ENCODE results near the gene TMEM147.

TMEM147 gene

DNA sequence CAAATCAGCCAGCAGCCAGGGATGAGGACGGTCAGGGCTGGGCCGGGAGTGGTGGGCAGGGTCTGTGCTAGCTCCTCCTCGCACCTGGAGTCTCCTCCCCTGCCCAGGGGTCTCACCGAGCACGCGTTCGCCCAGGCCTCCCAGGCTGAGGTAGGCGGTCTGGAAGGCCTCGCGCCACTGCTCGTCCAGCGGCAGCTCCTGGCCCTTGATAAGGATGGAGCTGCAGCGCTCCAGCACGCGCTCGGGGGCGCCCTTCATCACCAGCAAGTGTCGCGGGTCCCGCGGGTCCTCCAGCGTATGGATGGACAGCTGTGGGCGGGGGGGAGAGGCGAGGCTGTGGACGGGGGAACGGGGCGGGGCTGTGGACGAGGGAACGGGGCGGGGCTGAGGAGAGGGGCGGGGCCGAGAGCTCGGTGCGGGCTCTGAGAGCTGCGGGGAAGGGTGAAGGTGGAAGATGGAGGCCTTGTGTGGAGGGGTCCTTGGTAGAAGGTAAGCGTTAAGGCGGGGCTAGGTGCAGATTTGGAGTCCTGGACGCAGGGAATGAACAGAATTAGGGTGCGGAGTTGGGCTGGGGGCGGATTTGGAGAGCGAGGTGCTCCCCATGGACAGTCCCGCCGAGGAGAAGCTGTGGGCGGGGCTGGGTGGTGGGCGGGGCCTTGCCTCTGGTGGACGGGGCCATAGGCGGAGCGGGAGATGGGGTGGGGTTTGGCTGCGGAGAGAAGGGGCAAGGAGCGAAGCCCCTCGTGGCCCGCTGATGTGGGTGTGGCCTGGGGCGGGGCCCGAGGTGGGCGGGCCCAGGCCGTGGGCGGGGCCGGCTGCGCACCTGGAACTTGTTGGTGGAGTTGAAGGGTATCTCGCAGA is 12.3 kb downstream of the TMEM147 start:
- Histone ChIP-seq H3K27me3 (ENCODE audit: control insufficient read depth, insufficient read depth, low read length) (peaks cover 37% of the 10 kb centered on the region), H3K9me3 (ENCODE audit: control insufficient read depth, insufficient read depth, low read length) (no peaks in the 10 kb centered on the region), H3K4me1 (ENCODE audit: control insufficient read depth, insufficient read depth, low read length) (no peaks in the 10 kb centered on the region), H3K9ac (ENCODE audit: low read depth, low read length) (no peak overlapping the region), H3K27ac (ENCODE audit: low read depth, low read length) (no peak overlapping the region), H3K36me3 (ENCODE audit: control insufficient read depth, insufficient read depth, low read length) (no peaks in the 10 kb centered on the region), H3K4me3 (ENCODE audit: low read depth, low read length) (peak overlapping the region; percentile 80)

DNA sequence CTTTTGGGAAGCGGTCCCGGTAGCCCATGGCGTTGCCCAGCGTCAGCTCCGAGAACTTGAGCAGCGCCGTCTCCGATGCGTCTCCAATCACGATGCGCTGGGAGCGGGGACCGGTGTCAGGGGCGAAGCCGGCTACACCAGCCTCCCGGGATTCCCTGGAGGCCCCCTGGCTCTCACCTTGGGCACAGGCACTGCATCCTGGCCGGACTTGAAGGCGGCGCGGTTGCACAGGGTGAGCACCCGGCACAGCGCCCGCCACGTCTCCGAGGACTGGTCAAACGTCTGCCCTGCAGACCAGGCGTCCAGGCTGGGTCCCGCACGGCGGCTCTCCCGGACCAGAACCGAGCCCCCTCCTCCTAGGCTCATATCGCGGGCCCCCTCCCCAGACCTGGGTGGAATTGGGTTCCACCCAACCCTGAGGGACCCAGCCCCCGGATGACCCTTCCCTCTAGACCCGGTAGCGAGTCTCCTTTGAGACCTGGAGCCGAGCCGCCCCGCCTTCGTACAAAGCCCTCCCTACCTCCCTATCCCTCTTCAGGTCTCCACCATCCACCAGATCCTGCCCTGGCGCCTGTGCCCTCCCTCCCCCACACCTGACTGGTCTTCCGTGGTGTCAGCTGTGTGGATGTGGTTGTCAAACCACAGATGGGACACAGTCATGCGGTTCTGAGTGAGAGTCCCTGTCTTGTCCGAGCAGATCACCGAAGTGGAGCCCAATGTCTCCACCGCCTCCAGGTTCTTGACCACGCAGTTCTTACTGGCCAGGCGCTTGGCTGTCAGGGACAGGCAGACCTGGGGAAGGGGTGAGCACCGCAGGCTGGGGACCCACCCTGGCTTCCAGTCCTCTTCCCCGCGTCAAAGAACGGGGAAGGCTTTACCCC is 13.2 kb downstream of the TMEM147 start:
- H3K27me3 ChIP-seq (ENCODE audit: control insufficient read depth, insufficient read depth, low read length): peaks cover 37% of the 10 kb centered on the region
- no peaks in the 10 kb centered on the region for H3K4me1 ChIP-seq (ENCODE audit: control insufficient read depth, insufficient read depth, low read length)
- no peaks in the 10 kb centered on the region for H3K9me3 ChIP-seq (ENCODE audit: control insufficient read depth, insufficient read depth, low read length)
- H3K36me3 ChIP-seq (ENCODE audit: control insufficient read depth, insufficient read depth, low read length): no peaks in the 10 kb centered on the region
- peak overlapping the region; percentile 80 for H3K4me3 ChIP-seq (ENCODE audit: low read depth, low read length)
- H3K27ac ChIP-seq (ENCODE audit: low read depth, low read length): no peak overlapping the region
- no peak overlapping the region for H3K9ac ChIP-seq (ENCODE audit: low read depth, low read length)

DNA sequence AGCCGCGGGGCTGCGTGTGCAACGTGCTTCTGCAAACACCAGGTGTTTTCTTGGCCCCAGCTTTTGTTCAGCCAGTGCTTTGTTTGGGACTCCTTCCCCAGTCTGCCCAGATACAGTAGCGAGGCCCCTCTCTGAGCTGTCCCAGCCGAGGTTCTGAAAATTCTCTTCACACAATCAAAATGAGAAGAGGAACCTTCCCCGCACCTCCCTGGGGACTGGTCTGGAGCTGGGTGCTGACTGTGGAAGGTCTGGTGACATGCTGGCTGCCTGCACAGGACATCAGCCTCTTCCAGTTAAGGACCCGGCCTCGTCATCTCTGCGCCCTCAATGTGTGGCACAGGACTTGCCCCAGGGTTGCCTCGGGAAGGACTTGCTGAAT is 13.8 kb downstream of the TMEM147 start:
- no peaks in the 10 kb centered on the region for H3K4me1 ChIP-seq (ENCODE audit: control insufficient read depth, insufficient read depth, low read length)
- no peaks in the 10 kb centered on the region for H3K36me3 ChIP-seq (ENCODE audit: control insufficient read depth, insufficient read depth, low read length)
- no peaks in the 10 kb centered on the region for H3K9me3 ChIP-seq (ENCODE audit: control insufficient read depth, insufficient read depth, low read length)
- no peak overlapping the region for H3K4me3 ChIP-seq (ENCODE audit: low read depth, low read length)
- peaks cover 37% of the 10 kb centered on the region for H3K27me3 ChIP-seq (ENCODE audit: control insufficient read depth, insufficient read depth, low read length)
- no peak overlapping the region for H3K9ac ChIP-seq (ENCODE audit: low read depth, low read length)
- no peak overlapping the region for H3K27ac ChIP-seq (ENCODE audit: low read depth, low read length)

DNA sequence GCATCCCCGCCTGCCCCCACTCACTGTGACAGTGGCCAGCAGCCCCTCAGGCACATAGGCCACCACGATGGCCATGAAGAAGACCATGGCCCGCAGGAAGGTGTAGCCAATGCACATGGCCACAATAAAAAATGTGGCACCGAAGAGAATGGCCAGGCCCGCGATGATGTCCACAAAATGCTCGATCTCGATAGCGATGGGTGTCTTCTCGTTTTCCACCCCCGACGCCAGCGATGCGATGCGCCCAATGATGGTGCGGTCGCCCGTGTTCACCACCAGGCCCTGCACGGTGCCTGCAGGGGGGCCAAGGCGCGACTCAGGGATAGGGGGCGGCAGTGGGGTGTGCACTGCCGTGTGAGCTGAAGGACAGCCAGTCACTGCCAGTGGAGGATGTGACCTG is 14.4 kb downstream of the TMEM147 start:
- no peaks in the 10 kb centered on the region for H3K36me3 ChIP-seq (ENCODE audit: control insufficient read depth, insufficient read depth, low read length)
- no peak overlapping the region for H3K4me3 ChIP-seq (ENCODE audit: low read depth, low read length)
- no peaks in the 10 kb centered on the region for H3K9me3 ChIP-seq (ENCODE audit: control insufficient read depth, insufficient read depth, low read length)
- no peaks in the 10 kb centered on the region for H3K4me1 ChIP-seq (ENCODE audit: control insufficient read depth, insufficient read depth, low read length)
- no peak overlapping the region for H3K27ac ChIP-seq (ENCODE audit: low read depth, low read length)
- H3K27me3 ChIP-seq (ENCODE audit: control insufficient read depth, insufficient read depth, low read length): peaks cover 37% of the 10 kb centered on the region
- no peak overlapping the region for H3K9ac ChIP-seq (ENCODE audit: low read depth, low read length)

DNA sequence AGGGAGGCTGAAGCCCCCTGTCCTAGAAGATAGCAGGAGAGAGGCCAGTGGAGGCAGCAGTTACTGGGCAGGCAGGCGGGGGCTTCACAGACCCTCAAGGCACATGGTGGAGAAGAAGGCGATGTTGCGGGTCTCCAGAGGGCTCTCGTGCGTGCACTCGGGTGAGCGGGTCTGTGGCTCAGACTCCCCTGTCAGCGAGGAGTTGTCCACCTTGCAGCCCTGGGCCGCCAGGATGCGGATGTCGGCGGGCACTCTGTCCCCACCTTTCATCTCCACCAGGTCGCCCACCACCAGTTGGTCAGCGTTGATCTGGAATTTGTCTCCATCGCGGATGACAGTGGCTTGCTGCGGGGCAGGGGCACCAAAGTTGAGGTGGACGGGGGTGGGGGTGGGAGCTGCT is 14.8 kb downstream of the TMEM147 start:
- peaks cover 37% of the 10 kb centered on the region for H3K27me3 ChIP-seq (ENCODE audit: control insufficient read depth, insufficient read depth, low read length)
- H3K9me3 ChIP-seq (ENCODE audit: control insufficient read depth, insufficient read depth, low read length): no peaks in the 10 kb centered on the region
- no peaks in the 10 kb centered on the region for H3K4me1 ChIP-seq (ENCODE audit: control insufficient read depth, insufficient read depth, low read length)
- no peak overlapping the region for H3K9ac ChIP-seq (ENCODE audit: low read depth, low read length)
- H3K4me3 ChIP-seq (ENCODE audit: low read depth, low read length): no peak overlapping the region
- no peak overlapping the region for H3K27ac ChIP-seq (ENCODE audit: low read depth, low read length)
- no peaks in the 10 kb centered on the region for H3K36me3 ChIP-seq (ENCODE audit: control insufficient read depth, insufficient read depth, low read length)

DNA sequence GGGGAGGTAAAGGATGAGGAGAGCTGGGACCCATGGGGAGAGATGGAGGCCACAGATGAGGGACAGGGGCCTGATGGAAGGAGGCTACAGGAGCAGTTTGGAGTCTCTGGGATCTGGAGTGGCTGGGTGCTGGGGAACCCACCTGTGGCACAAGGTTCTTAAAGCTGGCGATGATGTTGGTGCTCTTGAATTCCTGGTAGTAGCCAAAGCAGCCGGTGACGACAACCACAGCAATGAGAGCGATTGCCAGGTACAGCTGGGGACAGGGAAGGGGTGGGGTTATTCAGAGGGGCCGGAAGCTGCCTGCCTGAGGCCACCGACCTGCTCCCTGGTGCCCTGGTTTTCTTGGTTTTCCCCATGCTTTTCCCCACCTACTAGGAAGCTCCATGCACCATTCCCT is 15.3 kb downstream of the TMEM147 start:
- H3K36me3 ChIP-seq (ENCODE audit: control insufficient read depth, insufficient read depth, low read length): no peaks in the 10 kb centered on the region
- H3K9me3 ChIP-seq (ENCODE audit: control insufficient read depth, insufficient read depth, low read length): no peaks in the 10 kb centered on the region
- H3K4me1 ChIP-seq (ENCODE audit: control insufficient read depth, insufficient read depth, low read length): no peaks in the 10 kb centered on the region
- H3K9ac ChIP-seq (ENCODE audit: low read depth, low read length): no peak overlapping the region
- peaks cover 37% of the 10 kb centered on the region for H3K27me3 ChIP-seq (ENCODE audit: control insufficient read depth, insufficient read depth, low read length)
- H3K4me3 ChIP-seq (ENCODE audit: low read depth, low read length): no peak overlapping the region
- H3K27ac ChIP-seq (ENCODE audit: low read depth, low read length): no peak overlapping the region

DNA sequence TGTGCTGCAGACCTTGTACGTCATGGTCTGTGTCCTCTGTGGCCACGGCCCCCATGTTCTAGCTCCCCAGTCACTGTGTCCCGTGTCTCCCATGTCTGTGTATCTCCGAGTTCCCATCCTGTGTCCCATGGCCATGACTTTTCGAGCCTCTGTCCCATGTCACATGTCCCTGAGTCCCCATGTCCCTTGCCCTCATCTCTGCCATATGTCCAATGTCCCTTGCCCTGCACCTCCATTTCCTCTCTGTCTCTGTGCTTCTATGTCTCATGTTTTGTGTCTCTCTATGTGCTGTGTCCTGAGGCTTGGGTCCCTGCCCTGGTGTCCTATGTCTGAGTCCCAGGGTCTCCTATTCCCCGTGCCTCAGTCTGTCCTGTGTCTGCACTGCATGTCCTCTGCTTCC is 16.0 kb downstream of the TMEM147 start:
- Histone ChIP-seq H3K9ac (ENCODE audit: low read depth, low read length) (no peak overlapping the region), H3K4me3 (ENCODE audit: low read depth, low read length) (no peak overlapping the region), H3K9me3 (ENCODE audit: control insufficient read depth, insufficient read depth, low read length) (no peaks in the 10 kb centered on the region), H3K36me3 (ENCODE audit: control insufficient read depth, insufficient read depth, low read length) (no peaks in the 10 kb centered on the region), H3K4me1 (ENCODE audit: control insufficient read depth, insufficient read depth, low read length) (no peaks in the 10 kb centered on the region), H3K27ac (ENCODE audit: low read depth, low read length) (no peak overlapping the region), H3K27me3 (ENCODE audit: control insufficient read depth, insufficient read depth, low read length) (peaks cover 31% of the 10 kb centered on the region)

DNA sequence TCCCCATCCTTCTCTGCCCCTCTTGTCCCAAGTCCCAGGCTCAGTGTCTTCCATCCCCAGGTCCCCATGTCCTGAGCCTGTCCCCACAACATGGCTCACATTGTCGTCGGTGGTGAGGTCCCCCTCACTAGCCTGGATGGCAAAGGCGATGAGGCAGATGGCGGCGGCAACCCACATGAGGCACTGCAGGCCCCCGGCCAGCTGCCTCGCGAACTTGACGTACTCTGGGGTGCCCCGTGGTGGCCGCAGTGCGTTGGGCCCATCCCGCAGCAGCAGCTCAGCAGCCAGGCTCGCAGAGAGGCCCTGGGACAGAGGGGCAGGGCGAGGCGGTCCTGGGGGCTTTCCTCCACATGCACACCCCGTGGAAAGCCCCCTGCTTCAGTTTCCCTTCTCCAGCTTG is 16.9 kb downstream of the TMEM147 start:
- Histone ChIP-seq H3K9ac (ENCODE audit: low read depth, low read length) (no peak overlapping the region), H3K4me1 (ENCODE audit: control insufficient read depth, insufficient read depth, low read length) (no peaks in the 10 kb centered on the region), H3K36me3 (ENCODE audit: control insufficient read depth, insufficient read depth, low read length) (no peaks in the 10 kb centered on the region), H3K4me3 (ENCODE audit: low read depth, low read length) (no peak overlapping the region), H3K9me3 (ENCODE audit: control insufficient read depth, insufficient read depth, low read length) (no peaks in the 10 kb centered on the region), H3K27me3 (ENCODE audit: control insufficient read depth, insufficient read depth, low read length) (peaks cover 24% of the 10 kb centered on the region), H3K27ac (ENCODE audit: low read depth, low read length) (no peak overlapping the region)

DNA sequence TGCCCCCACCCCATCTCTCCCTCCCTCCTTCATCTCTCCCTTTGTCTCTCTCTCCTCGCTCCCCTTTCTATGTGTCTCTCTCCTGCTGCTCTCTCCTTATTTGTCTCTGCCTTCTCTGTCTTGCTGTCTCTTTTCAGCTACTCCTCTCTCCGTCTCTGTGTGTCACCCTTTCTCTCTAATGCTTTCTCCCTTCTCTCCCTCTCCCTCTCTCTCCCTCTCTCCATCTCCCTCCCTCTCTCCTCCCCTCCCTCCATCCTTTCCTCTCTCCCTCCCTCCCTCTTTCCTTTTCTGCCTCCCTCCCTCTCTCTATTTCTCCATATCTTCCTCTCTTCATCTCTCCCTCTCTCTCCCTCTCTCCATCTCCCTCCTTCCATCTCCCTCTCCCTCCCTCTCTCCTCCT is 17.4 kb downstream of the TMEM147 start:
- no peak overlapping the region for H3K4me3 ChIP-seq (ENCODE audit: low read depth, low read length)
- no peaks in the 10 kb centered on the region for H3K4me1 ChIP-seq (ENCODE audit: control insufficient read depth, insufficient read depth, low read length)
- no peaks in the 10 kb centered on the region for H3K9me3 ChIP-seq (ENCODE audit: control insufficient read depth, insufficient read depth, low read length)
- peaks cover 24% of the 10 kb centered on the region for H3K27me3 ChIP-seq (ENCODE audit: control insufficient read depth, insufficient read depth, low read length)
- H3K27ac ChIP-seq (ENCODE audit: low read depth, low read length): no peak overlapping the region
- no peak overlapping the region for H3K9ac ChIP-seq (ENCODE audit: low read depth, low read length)
- no peaks in the 10 kb centered on the region for H3K36me3 ChIP-seq (ENCODE audit: control insufficient read depth, insufficient read depth, low read length)

DNA sequence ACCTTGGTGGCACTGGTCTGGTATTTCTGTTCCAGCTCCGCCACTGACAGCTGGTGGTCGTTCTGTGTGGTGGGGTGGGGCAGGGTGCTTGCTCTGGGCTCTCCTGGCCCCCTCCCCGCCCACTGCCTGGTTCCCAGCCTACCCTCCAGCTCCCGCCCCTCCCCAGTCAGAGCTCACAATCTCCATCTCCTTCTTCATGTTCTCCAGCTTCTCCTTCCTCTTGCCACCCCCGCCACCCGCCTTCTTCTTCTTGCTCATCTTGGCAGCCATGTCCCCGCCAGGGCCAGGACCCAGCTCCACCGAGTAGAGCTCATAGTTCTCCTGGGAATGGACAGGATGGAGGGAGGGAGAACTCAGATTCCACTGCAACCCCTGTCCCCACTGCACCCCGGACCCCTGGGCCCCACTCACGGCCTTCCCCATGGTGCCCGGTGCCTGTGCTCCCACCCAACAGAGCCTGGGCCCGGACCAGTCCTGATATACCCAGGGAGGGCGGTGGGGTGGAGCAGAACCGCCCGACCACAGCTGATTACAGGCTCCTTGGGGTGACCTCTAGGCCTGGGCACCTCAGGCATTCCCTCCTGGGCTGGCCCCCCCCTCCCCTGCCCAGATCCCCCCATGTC is 17.9 kb downstream of the TMEM147 start, which contains the start of gene ATP4A:
ATP4A (minus strand) TSS at position 452 of the 623 bp plus-strand sequence; CDS start at position 423, 29 bp downstream.
- peaks cover 24% of the 10 kb centered on the region for H3K27me3 ChIP-seq (ENCODE audit: control insufficient read depth, insufficient read depth, low read length)
- no peaks in the 10 kb centered on the region for H3K4me1 ChIP-seq (ENCODE audit: control insufficient read depth, insufficient read depth, low read length)
- no peaks in the 10 kb centered on the region for H3K9me3 ChIP-seq (ENCODE audit: control insufficient read depth, insufficient read depth, low read length)
- no peaks in the 10 kb centered on the region for H3K36me3 ChIP-seq (ENCODE audit: control insufficient read depth, insufficient read depth, low read length)
- no peak within 1 kb of the TSS for H3K27ac ChIP-seq (ENCODE audit: low read depth, low read length)
- no peak within 1 kb of the TSS for H3K4me3 ChIP-seq (ENCODE audit: low read depth, low read length)
- H3K9ac ChIP-seq (ENCODE audit: low read depth, low read length): no peak within 1 kb of the TSS

Data from HUES48 (cell line).